ENCODE results near the gene CNTNAP2.

The CNTNAP2 gene

DNA sequence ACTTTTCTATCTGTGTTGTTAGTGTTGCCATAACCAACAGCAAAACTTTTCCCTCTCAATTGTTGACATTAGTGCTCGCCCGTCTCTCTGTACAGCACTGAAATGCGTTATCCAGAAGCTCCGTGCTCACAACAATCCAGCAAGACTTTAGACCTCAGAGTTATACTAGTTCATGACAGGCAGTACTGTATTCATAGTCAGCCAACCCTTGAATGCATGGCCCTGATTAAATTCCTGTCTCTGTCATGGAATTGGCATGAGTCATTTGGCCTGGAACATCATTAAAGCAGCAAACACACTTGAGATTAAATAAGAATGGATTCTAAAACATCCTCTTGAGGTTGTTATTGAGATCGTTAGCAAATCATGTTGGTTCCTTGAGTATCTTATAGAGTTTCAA, 2068.4 kb downstream of the CNTNAP2 start:
- DNase-seq, result no peak

DNA sequence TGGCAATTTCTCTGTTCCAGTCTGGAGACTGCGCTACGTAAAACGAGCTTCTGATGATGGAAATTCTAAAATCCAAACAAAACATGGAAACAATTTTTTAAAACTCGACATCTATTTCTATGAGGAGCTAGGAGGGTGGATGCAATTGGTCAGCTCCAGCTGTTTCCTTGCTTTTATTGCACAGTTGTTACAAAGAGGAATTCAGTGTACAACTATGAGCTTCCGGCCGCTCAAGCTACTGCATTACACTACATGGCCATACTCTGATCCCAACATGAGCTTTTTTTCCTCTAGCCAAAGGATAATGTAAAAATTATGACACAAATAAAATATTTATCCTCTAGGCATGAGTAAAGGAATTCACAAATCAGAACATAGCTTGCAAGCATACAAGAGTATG, 2070.9 kb downstream of the CNTNAP2 start:
- no peak for DNase-seq

GRCh38 chr7:148191391-148192065, 2074.9 kb downstream of the CNTNAP2 start:
- DNase-seq, result no peak

DNA sequence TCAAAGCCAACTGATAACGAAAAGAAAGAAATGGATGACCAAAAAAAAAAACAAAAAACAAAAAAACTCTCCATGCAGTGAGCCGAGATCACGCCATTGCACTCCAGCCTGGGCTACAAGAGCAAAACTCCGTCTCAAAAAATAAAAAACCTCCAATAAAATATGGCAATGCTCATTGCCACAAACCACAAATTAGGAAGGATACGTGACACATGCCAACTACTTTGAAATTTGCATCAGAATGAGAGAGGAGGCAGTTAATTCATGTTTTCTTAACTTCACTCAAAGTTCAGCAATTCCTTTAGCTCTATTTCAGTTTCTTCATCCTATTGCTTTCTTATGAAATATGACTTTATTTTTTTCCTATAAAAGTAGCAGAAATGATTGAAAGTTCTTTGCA, 2075.9 kb downstream of the CNTNAP2 start:
- DNase-seq, result no peak

DNA sequence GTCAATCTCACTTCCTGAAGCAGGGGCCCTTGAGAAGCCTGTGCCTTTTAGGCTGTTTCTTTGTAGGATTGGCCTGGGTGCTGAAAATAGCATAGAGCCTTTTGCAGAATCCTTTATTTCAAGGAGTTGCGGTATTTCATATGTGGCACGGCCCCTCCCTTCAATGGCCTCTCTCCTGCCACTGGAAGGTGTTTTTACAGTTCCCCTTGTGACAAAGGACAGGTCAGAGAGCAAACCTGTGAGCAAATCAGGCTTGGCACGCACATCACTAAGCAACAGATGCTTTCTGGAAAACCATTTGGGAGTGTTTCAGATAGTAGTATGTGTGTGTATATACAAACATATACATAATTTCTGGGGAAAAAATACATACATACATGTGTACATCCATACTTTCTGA, 2085.4 kb downstream of the CNTNAP2 start:
- no peak for DNase-seq

DNA sequence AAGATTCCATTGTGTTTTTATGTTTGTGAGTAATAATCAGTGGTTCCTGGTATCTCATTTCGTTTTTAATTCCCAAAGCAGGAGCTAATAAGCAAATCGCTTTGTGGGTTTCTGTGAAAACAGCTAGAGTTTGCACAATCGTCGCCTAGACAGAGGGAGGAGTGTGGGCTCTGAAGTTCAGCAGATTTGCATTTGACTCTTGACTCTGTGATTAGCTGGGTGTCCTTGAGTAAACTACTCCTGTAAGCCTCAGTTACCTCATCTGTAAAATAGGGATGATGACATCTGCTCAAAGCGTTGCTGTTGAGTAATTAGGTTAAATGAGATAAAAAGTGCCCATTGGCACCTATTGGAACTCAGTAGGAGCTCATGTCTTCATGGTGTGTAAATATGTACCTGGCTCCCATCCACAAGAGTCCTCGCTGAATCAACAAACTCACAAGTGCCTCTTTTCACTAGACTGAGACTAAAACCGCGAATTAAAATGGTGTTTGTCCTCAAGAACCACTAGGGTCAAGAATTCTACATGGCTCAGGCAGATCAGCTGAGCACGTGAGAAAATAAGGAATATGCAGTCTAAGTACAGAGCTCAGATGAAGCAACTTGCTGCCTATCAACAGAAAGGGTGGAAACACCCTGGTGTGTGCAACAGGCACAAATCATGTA, 2088.2 kb downstream of the CNTNAP2 start:
- DNase-seq, result no peak

GRCh38 chr7:148209643-148210190, 2093.1 kb downstream of the CNTNAP2 start:
- DNase-seq, result no peak

DNA sequence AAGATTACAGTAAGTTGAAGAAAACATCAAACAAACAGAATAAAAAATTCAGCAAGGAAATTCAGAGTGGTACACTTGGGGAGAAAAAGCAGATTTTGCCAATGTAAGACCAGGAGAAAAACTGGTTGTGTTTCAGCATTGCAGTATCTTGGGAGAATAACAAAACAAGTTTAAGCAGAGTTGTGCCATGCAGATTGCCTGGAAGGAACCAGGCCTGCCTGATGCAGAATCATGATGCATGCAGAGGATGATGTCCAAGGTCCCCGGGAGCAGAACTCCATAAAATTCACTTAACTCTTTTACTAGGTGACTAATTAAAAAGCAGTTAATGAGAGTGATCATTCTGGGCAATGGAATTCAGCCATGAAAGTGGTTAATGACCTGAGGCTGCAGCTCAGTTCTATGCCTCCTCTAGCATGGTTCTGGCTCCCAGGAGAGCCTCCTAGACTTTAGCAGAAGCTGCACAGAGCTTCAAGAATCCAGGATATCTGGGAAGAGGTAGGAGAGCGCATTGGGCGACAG, 2094.3 kb downstream of the CNTNAP2 start:
- DNase-seq, result no peak

DNA sequence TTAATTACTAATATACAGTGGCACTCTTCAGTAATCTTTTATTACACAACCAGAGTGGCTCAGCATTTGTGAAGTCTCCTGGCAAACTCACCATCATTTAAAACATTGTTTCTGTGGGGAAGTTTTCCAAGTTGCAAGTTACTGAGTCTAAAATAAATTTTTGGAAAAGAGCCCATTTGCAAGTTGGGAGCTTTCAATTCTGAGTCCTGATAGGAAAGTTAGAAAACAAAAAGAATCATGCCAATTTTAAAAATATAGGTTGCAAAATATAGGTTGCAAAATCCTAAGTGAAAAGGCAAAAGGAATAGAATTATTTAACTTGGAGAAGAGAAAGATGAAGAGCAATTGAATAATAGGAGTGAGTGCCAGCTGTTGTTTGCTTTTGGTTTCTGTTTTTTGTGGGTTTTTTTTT, 2095.1 kb downstream of the CNTNAP2 start:
- no peak for DNase-seq

DNA sequence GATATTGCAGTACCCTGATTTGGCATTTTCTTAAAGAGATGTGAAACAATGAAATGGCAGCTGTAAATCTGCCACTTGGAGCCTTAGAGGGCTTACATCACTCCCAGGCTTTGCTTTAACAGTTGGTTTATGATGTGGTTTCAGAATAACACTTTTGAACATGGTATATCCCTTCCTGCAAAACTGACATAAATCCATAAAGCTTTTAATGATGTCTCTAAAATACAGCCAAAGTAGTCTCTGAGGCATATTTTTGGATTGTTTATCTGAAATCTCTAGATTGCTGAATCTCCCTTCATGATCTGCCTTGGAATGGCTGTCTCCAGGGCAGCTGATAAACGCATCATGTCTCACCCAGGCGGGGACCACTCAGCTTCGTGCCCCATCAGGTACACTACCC, 2096.1 kb downstream of the CNTNAP2 start:
- DNase-seq, result no peak

GRCh38 chr7:148214101-148214500, 2097.5 kb downstream of the CNTNAP2 start:
- DNase-seq, result no peak

DNA sequence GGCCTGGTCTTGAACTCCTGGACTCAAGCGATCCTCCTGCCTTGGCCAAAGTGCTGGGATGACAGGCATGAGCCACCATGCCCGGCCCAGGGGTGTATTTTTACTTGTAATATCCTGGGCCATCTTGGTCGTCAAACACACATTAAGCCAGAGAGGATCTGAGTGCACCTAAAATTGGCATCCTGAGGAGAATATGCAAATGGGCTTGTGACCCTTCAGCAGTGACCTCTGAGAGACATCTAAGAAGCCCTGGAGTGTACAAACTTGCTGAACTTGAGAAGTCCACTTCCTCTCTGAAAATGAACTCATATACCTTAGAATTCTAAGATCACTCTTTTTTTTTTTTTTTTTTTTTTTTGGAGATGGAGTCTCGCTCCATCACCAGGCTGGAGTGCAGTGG, 2102.0 kb downstream of the CNTNAP2 start:
- no peak for DNase-seq

- no peak for DNase-seq
Observed at GRCh38 chr7:148222721-148223120, 2106.1 kb downstream of the CNTNAP2 start.

DNA sequence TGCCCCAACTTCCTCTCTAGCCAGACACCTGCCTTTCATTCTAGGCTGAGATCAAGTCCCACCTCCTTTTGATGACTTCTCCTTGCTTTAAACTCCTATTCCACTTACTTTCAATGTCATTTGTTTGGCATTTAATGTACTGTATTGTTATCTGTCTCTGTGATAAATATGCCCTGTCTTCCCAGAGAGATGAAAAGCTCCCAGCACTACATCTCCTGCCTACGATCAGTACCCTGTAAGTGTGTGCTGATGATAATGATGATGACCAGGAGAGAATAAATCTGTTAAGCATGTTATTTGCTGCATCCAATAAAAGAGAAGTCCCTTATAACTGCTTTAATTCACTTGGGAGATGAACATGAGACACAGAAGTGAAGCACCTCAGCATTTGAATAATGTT, 2106.6 kb downstream of the CNTNAP2 start:
- DNase-seq, result no peak

DNA sequence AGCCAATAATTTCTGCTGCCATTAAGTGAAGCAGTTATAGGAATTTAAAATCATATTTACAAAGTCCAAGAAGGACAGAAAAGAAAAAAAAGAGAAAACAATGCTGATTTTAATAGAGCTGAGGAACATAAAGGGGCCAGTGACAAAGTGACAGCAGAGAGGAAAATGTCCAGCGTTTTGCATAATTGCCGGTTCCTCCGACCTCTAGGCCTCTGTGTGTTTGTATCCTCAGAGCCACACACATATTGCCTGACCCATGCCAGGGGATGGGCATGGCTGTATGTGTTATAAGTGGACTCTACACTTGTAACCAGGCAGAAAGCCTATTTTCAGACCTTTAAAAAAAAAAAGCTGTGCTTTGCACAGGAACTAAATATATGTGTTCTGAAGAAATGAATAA, 2107.1 kb downstream of the CNTNAP2 start:
- DNase-seq, result no peak

DNA sequence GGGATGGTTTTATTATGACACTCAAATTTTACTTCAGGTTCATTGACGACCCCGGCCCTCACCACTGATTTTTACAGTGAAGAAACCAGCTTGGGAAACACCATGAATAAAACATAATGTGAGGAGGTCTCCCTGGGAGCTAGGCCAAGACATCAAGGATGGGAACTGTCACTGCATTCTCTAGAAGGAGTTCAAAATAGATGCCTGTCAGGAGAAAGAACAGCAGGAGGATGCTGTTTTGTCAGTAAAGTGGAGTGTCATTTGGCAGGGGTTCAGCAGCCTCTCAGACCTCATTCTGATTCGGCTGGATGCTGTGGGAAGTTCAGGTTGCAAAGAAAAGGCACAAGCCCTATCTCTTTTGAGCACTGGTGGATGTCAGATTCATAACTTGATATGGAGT, 2113.7 kb downstream of the CNTNAP2 start:
- no peak for DNase-seq

GRCh38 chr7:148230883-148231282, 2114.3 kb downstream of the CNTNAP2 start:
- DNase-seq, result no peak

GRCh38 chr7:148232784-148233183, 2116.2 kb downstream of the CNTNAP2 start:
- no peak for DNase-seq

- no peak for DNase-seq
Observed at GRCh38 chr7:148234715-148235114, 2118.1 kb downstream of the CNTNAP2 start.

DNA sequence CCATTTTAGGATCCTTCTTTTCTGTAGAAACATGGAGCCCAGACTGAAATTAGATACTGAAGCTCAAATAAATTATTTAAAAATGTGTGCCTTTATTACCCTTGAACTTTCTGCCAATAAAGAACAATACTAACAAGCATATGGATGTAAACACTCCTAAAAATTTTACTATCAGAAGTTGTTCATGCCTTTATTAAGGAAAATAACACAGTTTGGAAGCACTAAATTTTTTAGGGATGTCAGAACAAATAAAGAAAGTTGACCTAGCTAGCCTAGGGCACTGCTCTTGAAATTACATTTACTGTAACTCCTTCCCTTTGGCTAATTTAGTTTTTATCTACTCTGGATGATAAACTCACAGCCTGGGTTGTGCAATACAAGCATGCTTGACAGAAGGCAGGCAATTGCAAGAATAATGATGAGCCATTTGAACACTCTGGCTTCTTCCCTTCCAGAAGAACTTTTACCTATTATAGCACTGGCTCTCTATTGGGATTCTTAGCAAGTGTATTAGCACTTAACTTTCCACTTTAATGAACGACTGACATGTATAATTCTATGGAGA, 2122.2 kb downstream of the CNTNAP2 start:
- DNase-seq, result no peak

- no peak for DNase-seq
Observed at GRCh38 chr7:148241700-148242293, 2125.2 kb downstream of the CNTNAP2 start.

GRCh38 chr7:148242294-148242821, 2125.8 kb downstream of the CNTNAP2 start:
- peak; percentile 57 for DNase-seq

- DNase-seq, result no peak
Observed at GRCh38 chr7:148245381-148245780, 2128.8 kb downstream of the CNTNAP2 start.

Data from suppressor macrophage treated with lipopolysaccharide for 4 hours (primary cell).